HepG2 (cell line): Measurements from ENCODE around the gene HNRNPF. TPM values are rescaled to one million over a fixed set of nuclear protein-coding genes. Genes with fewer than 3 reads are reported as not detected.

Experiments used
- ATAC-seq: fragments of 200-7000 bp; cut with Tn5 transposase; 3 replicates; pipeline ENCODE4 v1.9.1; 2020; ENCODE audit warnings: mild to moderate bottlenecking, moderate library complexity
- BruUV-seq: library from RNA; stranded (reverse); fragments of 400-500 nt; replicated peaks from 2 replicates; lab custom pipeline; 2021; lab: Mats Ljungman, UMichigan
- CTCF ChIA-PET: fragments of 300-600 bp; formaldehyde crosslinking; extraction: SDS; loops from one replicate; lab custom pipeline; 2021; ENCODE audit warnings: low total read pairs, inconsistent platforms, low intra/inter-chr PET ratio; lab: Yijun Ruan, JAX
- POLR2A ChIA-PET: fragments of 350-600 bp; sonication (Branson Sonifier 250); formaldehyde crosslinking; loops from one replicate; lab custom pipeline; 2020; ENCODE audit warnings: antibody characterized with exemption, inconsistent platforms; lab: Yijun Ruan, JAX
- DNase-seq: peaks from one replicate; pipeline ENCODE4 v3.0.0-alpha.2; 2015; ENCODE audit warnings: low spot score
- FAIRE-seq: peaks from 3 replicates; lab custom pipeline; 2011; peaks lifted over from hg19 to GRCh38; lab: Jason Lieb, UNC
- H2AFZ ChIP-seq: one replicate; pipeline ENCODE4 v1.6.1; 2011; ENCODE audit warnings: low read length, inconsistent platforms
- H3K27ac ChIP-seq: fragments of 300-600 bp; 3 replicates; pipeline ENCODE4 v1.8.0; 2011; ENCODE audit warnings: mixed run types, mild to moderate bottlenecking, mixed read lengths, low read length, inconsistent platforms; ENCODE audit not compliant: insufficient read depth; ENCODE audit errors: extremely low read length
- H3K27me3 ChIP-seq, 2 experiments: fragments of 200-600 bp in 1 of 2; 2 replicates in 1 of 2; 3 replicates in 1 of 2; pipeline versions ENCODE4 v1.6.0 to v1.8.0; 2011; ENCODE audit warnings: low read length in 2 of 2, mild to moderate bottlenecking in 2 of 2, moderate library complexity in 2 of 2, inconsistent platforms in 1 of 2; ENCODE audit not compliant: insufficient read depth in 2 of 2, control insufficient read depth in 1 of 2
- H3K36me3 ChIP-seq, 2 experiments: fragments of 200-600 bp in 1 of 2; replicated peaks in 1 of 2; 2 replicates in 1 of 2; 3 replicates in 1 of 2; pipeline versions ENCODE4 v1.5.1 to v1.8.0; 2011; ENCODE audit warnings: low read length in 2 of 2, inconsistent platforms in 1 of 2; ENCODE audit not compliant: insufficient read depth in 2 of 2, control insufficient read depth in 1 of 2
- H3K4me1 ChIP-seq: 2 replicates; pipeline ENCODE4 v1.5.1; 2012; ENCODE audit warnings: low read length, inconsistent platforms; ENCODE audit not compliant: insufficient read depth
- H3K4me2 ChIP-seq: 2 replicates; pipeline ENCODE4 v1.6.0; 2011; ENCODE audit warnings: low read depth, low read length, inconsistent platforms
- H3K4me3 ChIP-seq, 3 experiments: fragments of 200-600 bp in 1 of 3; sonication (generic), shearing (Covaris generic) in 1 of 3; replicated peaks in 1 of 3; 2 replicates each; pipeline ENCODE4 v1.5.1; 2011 to 2016; ENCODE audit warnings: low read length in 3 of 3, inconsistent platforms in 2 of 3, low read depth in 2 of 3, mild to moderate bottlenecking in 2 of 3, control low read depth in 1 of 3, mixed read lengths in 1 of 3; ENCODE audit not compliant: insufficient read depth in 1 of 3
- H3K79me2 ChIP-seq: one replicate; pipeline ENCODE4 v1.6.1; 2011; ENCODE audit warnings: low read length, inconsistent platforms; ENCODE audit not compliant: insufficient read depth
- H3K9ac ChIP-seq: 2 replicates; pipeline ENCODE4 v1.6.0; 2011; ENCODE audit warnings: mild to moderate bottlenecking, low read depth, low read length, inconsistent platforms; ENCODE audit not compliant: insufficient read depth
- H3K9me3 ChIP-seq: 2 replicates; pipeline ENCODE4 v1.5.1; 2012; ENCODE audit warnings: mild to moderate bottlenecking, low read length
- H4K20me1 ChIP-seq: 2 replicates; pipeline ENCODE4 v1.6.0; 2011; ENCODE audit warnings: inconsistent platforms, mild to moderate bottlenecking, low read length, moderate library complexity; ENCODE audit not compliant: insufficient read depth
- BCLAF1 ChIP-seq: fragments of 450-650 bp; IDR thresholded peaks from 2 replicates; pipeline ENCODE4 v1.6.1; 2017; ENCODE audit warnings: mild to moderate bottlenecking
- BRF2 ChIP-seq: sonication (generic); formaldehyde crosslinking; IDR thresholded peaks from 2 replicates; pipeline ENCODE4 v1.8.1; 2022; ENCODE audit warnings: mild to moderate bottlenecking, missing genetic modification reagents
- CBX5 ChIP-seq: sonication (generic); formaldehyde crosslinking; IDR thresholded peaks from 2 replicates; pipeline ENCODE4 v1.4.0; 2020; ENCODE audit warnings: missing genetic modification reagents, borderline replicate concordance
- CENPX ChIP-seq: sonication (generic); formaldehyde crosslinking; IDR thresholded peaks from 2 replicates; pipeline ENCODE4 v1.9.0; 2021; ENCODE audit warnings: mild to moderate bottlenecking, missing genetic modification reagents, moderate library complexity
- RERE ChIP-seq: IDR thresholded peaks from 2 replicates; pipeline ENCODE4 v1.6.1; 2016; ENCODE audit warnings: low read depth, missing genetic modification reagents, missing compliant biosample characterization
- SP2 ChIP-seq: sonication (generic); formaldehyde crosslinking; IDR thresholded peaks from 2 replicates; pipeline ENCODE4 v1.5.1; 2020; ENCODE audit warnings: mild to moderate bottlenecking, missing genetic modification reagents
- ZNF362 ChIP-seq: sonication (generic); formaldehyde crosslinking; IDR thresholded peaks from 2 replicates; pipeline ENCODE4 v1.4.0; 2020; ENCODE audit warnings: missing genetic modification reagents, mild to moderate bottlenecking, borderline replicate concordance
- ZNF484 ChIP-seq: sonication (generic); formaldehyde crosslinking; IDR thresholded peaks from 2 replicates; pipeline ENCODE4 v1.5.1; 2020; ENCODE audit warnings: mild to moderate bottlenecking, low read depth, missing genetic modification reagents, borderline replicate concordance
- ZZZ3 ChIP-seq: sonication (generic); formaldehyde crosslinking; IDR thresholded peaks from 2 replicates; pipeline ENCODE4 v1.4.0; 2020; ENCODE audit warnings: missing genetic modification reagents, mild to moderate bottlenecking, borderline replicate concordance
- WGBS: methylation state at CpG from one replicate; pipeline ENCODE4 v1.1.6; 2017; ENCODE audit warnings: low lambda C conversion rate; 5-methylcytosine and 5-hydroxymethylcytosine counted together
- in situ Hi-C: cut with HindIII; loops from 2 replicates; pipeline ENCODE4 v1.10.0; 2017; ENCODE audit warnings: low pct_unique_long_range_greater_than_20kb; ENCODE audit not compliant: extremely low pct_ligation_motif_present
- intact Hi-C: fragments of 100-400 bp; cut with micrococcal nuclease; formaldehyde crosslinking; loops from one replicate; pipeline ENCODE4 v1.10.0; 2022; ENCODE audit not compliant: unreplicated experiment
- polyA plus RNA-seq, 8 experiments: library from polyadenylated mRNA; depleted of rRNA in 3 of 8; stranded (reverse) in 7 of 8; unstranded in 1 of 8; fragments of >200 nt; fragmentation: Illumina TruSeq in 4 of 8; extraction: Trizol in 4 of 8; gene quantifications; 2 replicates each; pipeline versions ENCODE4 v1.2.1 to v1.2.3, GENCODE V29; 2011 to 2016; ENCODE audit warnings: low read depth in 4 of 8, missing spikeins in 1 of 8, mixed read lengths in 1 of 8; ENCODE audit not compliant: insufficient read depth in 1 of 8
- total RNA-seq, 5 experiments: library from RNA; depleted of rRNA; stranded (reverse); fragments of >200 nt; fragmentation: Illumina TruSeq; extraction: Trizol; gene quantifications; 2 replicates each; pipeline ENCODE4 v1.2.3, GENCODE V29; 2016; ENCODE audit warnings: low read depth in 1 of 5

Gene HNRNPF
- total and polyA plus RNA-seq, 2 of the 13 experiments (the other 11 are each of a cell fraction or from before 2014, with no cell fraction given), result 166 to 308 TPM

GRCh38 chr10:43444323-43444722, 35.3 kb upstream of the HNRNPF start:
- 84% methylated on average over 7 of the region's 7 CpGs for WGBS
- ChIA-PET CTCF (no interaction called here), POLR2A (interaction anchor here (0.8 kb wide), 1 partner anchor 24 kb away, joined by 5 read pairs; no protein-coding TSS in a partner anchor)
- in situ Hi-C loops (no loop called here), intact Hi-C loops (no loop called here)
- Histone ChIP-seq H2AFZ (no peak overlapping the region), H3K9ac (no peak overlapping the region), H3K9me3 (no peaks in the 10 kb centered on the region), H3K4me1 (peaks cover 29% of the 10 kb centered on the region), H3K4me2 (no peak overlapping the region), H3K4me3 (no peak overlapping the region), H3K36me3 (no peaks in the 10 kb centered on the region), H3K27ac (no peak overlapping the region), H4K20me1 (no peaks in the 10 kb centered on the region), H3K79me2 (peaks cover 2% of the 10 kb centered on the region), H3K27me3 (no peaks in the 10 kb centered on the region)
- DNase-seq, result no peak
- FAIRE-seq, result no peak
- no TSS peak for BruUV-seq
- ATAC-seq, result no peak
- TF ChIP-seq ZZZ3 (CRISPR knock-in tag) (no peak), CENPX (CRISPR knock-in tag) (no peak), ZNF484 (CRISPR knock-in tag) (no peak), BRF2 (CRISPR knock-in tag) (no peak), CBX5 (CRISPR knock-in tag) (no peak), ZNF362 (CRISPR knock-in tag) (no peak), BCLAF1 (no peak), RERE (CRISPR knock-in tag) (no peak), SP2 (CRISPR knock-in tag) (no peak)
